Measurements from ENCODE around the gene CLDN11. TPM values are rescaled to one million over a fixed set of nuclear protein-coding genes. Genes with fewer than 3 reads are reported as not detected.

The CLDN11 gene
- total RNA-seq, 2 experiments from 2014 or later = not detected

GRCh38 chr3:170432416-170432815 lies 13.7 kb downstream of the CLDN11 start:
- Mint-ChIP-seq H3K36me3 (ENCODE audit: low read depth) (no peaks in the 10 kb centered on the region), H3K9me3 (no peaks in the 10 kb centered on the region), H3K27ac (no peak overlapping the region), H3K27me3 (peaks cover 2% of the 10 kb centered on the region), H3K4me3 (no peak overlapping the region), H3K4me1 (peaks cover 26% of the 10 kb centered on the region)
- ChIA-PET CTCF (interaction anchor here (2.7 kb wide), 1 partner anchor 19 kb away, joined by 8 read pairs; no protein-coding TSS in a partner anchor), POLR2A (no interaction called here)
- no peak for DNase-seq

GRCh38 chr3:170436697-170437096 lies 18.0 kb downstream of the CLDN11 start:
- Mint-ChIP-seq H3K4me3 (no peak overlapping the region), H3K9me3 (no peaks in the 10 kb centered on the region), H3K4me1 (peaks cover 13% of the 10 kb centered on the region), H3K27me3 (peaks cover 7% of the 10 kb centered on the region), H3K27ac (no peak overlapping the region), H3K36me3 (ENCODE audit: low read depth) (no peaks in the 10 kb centered on the region)
- ChIA-PET CTCF (interaction anchor here (0.7 to 1.6 kb wide), 2 partner anchors 23 kb away, joined by 3 read pairs; no protein-coding TSS in a partner anchor), POLR2A (no interaction called here)
- DNase-seq = no peak

GRCh38 chr3:170437176-170437575 lies 18.5 kb downstream of the CLDN11 start:
- H3K4me1 Mint-ChIP-seq = peaks cover 13% of the 10 kb centered on the region
- DNase-seq = no peak
- H3K4me3 Mint-ChIP-seq = no peak overlapping the region
- ChIA-PET CTCF (interaction anchor here (1.6 kb wide), 1 partner anchor 23 kb away, joined by 3 read pairs; no protein-coding TSS in a partner anchor), POLR2A (no interaction called here)
- peaks cover 7% of the 10 kb centered on the region for H3K27me3 Mint-ChIP-seq
- H3K27ac Mint-ChIP-seq = no peak overlapping the region
- no peaks in the 10 kb centered on the region for H3K36me3 Mint-ChIP-seq (ENCODE audit: low read depth)
- no peaks in the 10 kb centered on the region for H3K9me3 Mint-ChIP-seq

- Mint-ChIP-seq H3K4me1 (peaks cover 13% of the 10 kb centered on the region), H3K4me3 (no peak overlapping the region), H3K36me3 (ENCODE audit: low read depth) (no peaks in the 10 kb centered on the region), H3K27me3 (peaks cover 9% of the 10 kb centered on the region), H3K27ac (no peak overlapping the region), H3K9me3 (no peaks in the 10 kb centered on the region)
- DNase-seq = no peak
- ChIA-PET POLR2A (no interaction called here), CTCF (interaction anchor here (1.6 kb wide), 1 partner anchor 24 kb away, joined by 3 read pairs; no protein-coding TSS in a partner anchor)
These were observed 19.2 kb downstream of the CLDN11 start for GRCh38 chr3:170437696-170438407.

GRCh38 chr3:170438836-170439235 lies 20.2 kb downstream of the CLDN11 start:
- Mint-ChIP-seq H3K4me1 (peaks cover 13% of the 10 kb centered on the region), H3K27me3 (peaks cover 9% of the 10 kb centered on the region)

GRCh38 chr3:170440344-170440743 lies 21.7 kb downstream of the CLDN11 start:
- Mint-ChIP-seq H3K4me1 (peaks cover 13% of the 10 kb centered on the region), H3K27ac (no peak overlapping the region), H3K4me3 (no peak overlapping the region), H3K27me3 (peaks cover 9% of the 10 kb centered on the region), H3K9me3 (no peaks in the 10 kb centered on the region), H3K36me3 (ENCODE audit: low read depth) (no peaks in the 10 kb centered on the region)
- CTCF ChIA-PET = no interaction called here
- POLR2A ChIA-PET = no interaction called here
- no peak for DNase-seq

More at GRCh38 chr3:170438836-170439235, 20.2 kb downstream of the CLDN11 start:
- Mint-ChIP-seq H3K36me3 (ENCODE audit: low read depth) (no peaks in the 10 kb centered on the region), H3K4me3 (no peak overlapping the region), H3K9me3 (no peaks in the 10 kb centered on the region), H3K27ac (no peak overlapping the region)
- DNase-seq = no peak
- ChIA-PET CTCF (no interaction called here), POLR2A (no interaction called here)

- CTCF ChIA-PET = no interaction called here
These were observed 22.7 kb downstream of the CLDN11 start for GRCh38 chr3:170441412-170441811.

GRCh38 chr3:170442947-170443346 lies 24.3 kb downstream of the CLDN11 start:
- Mint-ChIP-seq H3K27me3 (peaks cover 11% of the 10 kb centered on the region), H3K36me3 (ENCODE audit: low read depth) (no peaks in the 10 kb centered on the region), H3K9me3 (no peaks in the 10 kb centered on the region), H3K4me1 (no peaks in the 10 kb centered on the region), H3K27ac (no peak overlapping the region), H3K4me3 (no peak overlapping the region)
- DNase-seq = no peak
- ChIA-PET CTCF (interaction anchor here (0.7 kb wide), 1 partner anchor 18 kb away, joined by 6 read pairs; no protein-coding TSS in a partner anchor), POLR2A (no interaction called here)

More at GRCh38 chr3:170441412-170441811, 22.7 kb downstream of the CLDN11 start:
- Mint-ChIP-seq H3K27ac (no peak overlapping the region), H3K9me3 (no peaks in the 10 kb centered on the region), H3K4me3 (no peak overlapping the region), H3K27me3 (peaks cover 9% of the 10 kb centered on the region), H3K36me3 (ENCODE audit: low read depth) (no peaks in the 10 kb centered on the region), H3K4me1 (peaks cover 13% of the 10 kb centered on the region)
- DNase-seq = no peak
- POLR2A ChIA-PET = no interaction called here

- Mint-ChIP-seq H3K9me3 (no peaks in the 10 kb centered on the region), H3K36me3 (ENCODE audit: low read depth) (no peaks in the 10 kb centered on the region), H3K4me3 (no peak overlapping the region), H3K27ac (no peak overlapping the region), H3K4me1 (no peaks in the 10 kb centered on the region), H3K27me3 (peaks cover 13% of the 10 kb centered on the region)
- POLR2A ChIA-PET = no interaction called here
- DNase-seq = no peak
- CTCF ChIA-PET = no interaction called here
These were observed 24.8 kb downstream of the CLDN11 start for GRCh38 chr3:170443457-170443856.

GRCh38 chr3:170448584-170448983 lies 29.9 kb downstream of the CLDN11 start:
- ChIA-PET CTCF (no interaction called here), POLR2A (interaction anchor here (1.0 kb wide), 1 partner anchor 23 kb away, joined by 4 read pairs; no protein-coding TSS in a partner anchor)
- H3K9me3 Mint-ChIP-seq = no peaks in the 10 kb centered on the region

GRCh38 chr3:170450039-170450438 lies 31.4 kb downstream of the CLDN11 start:
- Mint-ChIP-seq H3K36me3 (ENCODE audit: low read depth) (no peaks in the 10 kb centered on the region), H3K4me3 (no peak overlapping the region), H3K9me3 (no peaks in the 10 kb centered on the region), H3K27ac (no peak overlapping the region), H3K27me3 (peaks cover 14% of the 10 kb centered on the region), H3K4me1 (no peaks in the 10 kb centered on the region)
- ChIA-PET POLR2A (no interaction called here), CTCF (interaction anchor here (0.6 kb wide), 1 partner anchor 387 kb away, joined by 3 read pairs; no protein-coding TSS in a partner anchor)
- no peak for DNase-seq

More at GRCh38 chr3:170448584-170448983, 29.9 kb downstream of the CLDN11 start:
- Mint-ChIP-seq H3K36me3 (ENCODE audit: low read depth) (no peaks in the 10 kb centered on the region), H3K27me3 (peaks cover 12% of the 10 kb centered on the region), H3K4me1 (no peaks in the 10 kb centered on the region), H3K4me3 (no peak overlapping the region), H3K27ac (no peak overlapping the region)
- no peak for DNase-seq

- no peak overlapping the region for H3K4me3 Mint-ChIP-seq
- H3K27me3 Mint-ChIP-seq = peaks cover 15% of the 10 kb centered on the region
- no peaks in the 10 kb centered on the region for H3K36me3 Mint-ChIP-seq (ENCODE audit: low read depth)
- H3K27ac Mint-ChIP-seq = no peak overlapping the region
- no peaks in the 10 kb centered on the region for H3K9me3 Mint-ChIP-seq
- ChIA-PET CTCF (no interaction called here), POLR2A (no interaction called here)
- no peaks in the 10 kb centered on the region for H3K4me1 Mint-ChIP-seq
- DNase-seq = no peak
These were observed 35.8 kb downstream of the CLDN11 start for GRCh38 chr3:170454509-170454908.

GRCh38 chr3:170458285-170458684 lies 39.6 kb downstream of the CLDN11 start:
- ChIA-PET POLR2A (no interaction called here), CTCF (interaction anchor here (1.9 kb wide), 1 partner anchor 44 kb away, joined by 5 read pairs; no protein-coding TSS in a partner anchor)
- Mint-ChIP-seq H3K9me3 (no peaks in the 10 kb centered on the region), H3K36me3 (ENCODE audit: low read depth) (no peaks in the 10 kb centered on the region), H3K4me1 (no peaks in the 10 kb centered on the region), H3K27ac (no peak overlapping the region), H3K27me3 (peaks cover 24% of the 10 kb centered on the region), H3K4me3 (no peak overlapping the region)
- no peak for DNase-seq

- ChIA-PET POLR2A (no interaction called here), CTCF (interaction anchor here (1.0 to 1.4 kb wide), 2 partner anchors 50 to 70 kb away, joined by 3 to 4 read pairs; no protein-coding TSS in a partner anchor)
- Mint-ChIP-seq H3K36me3 (ENCODE audit: low read depth) (no peaks in the 10 kb centered on the region), H3K4me3 (no peak overlapping the region), H3K9me3 (no peaks in the 10 kb centered on the region), H3K27me3 (peaks cover 25% of the 10 kb centered on the region), H3K27ac (no peak overlapping the region), H3K4me1 (no peaks in the 10 kb centered on the region)
- DNase-seq = no peak
These were observed 44.3 kb downstream of the CLDN11 start for GRCh38 chr3:170463011-170463410.
